ENCODE results near the gene CHST12. TPM values are rescaled to one million over a fixed set of nuclear protein-coding genes. Genes with fewer than 3 reads are reported as not detected.

The CHST12 gene
- total RNA-seq, 2 donors from 2014 or later = 4.7 to 11.2 TPM

- Histone ChIP-seq H3K4me3 (no peak overlapping the region), H3K27me3 (no peaks in the 10 kb centered on the region), H3K4me1 (peaks cover 36% of the 10 kb centered on the region), H3K27ac (peak overlapping the region in 1 of 4 donors; percentile 13), H3K36me3 (replicated peaks in 1 of 2; ENCODE audit: insufficient read depth in 1 of 2, low read depth in 2 of 2) (no peaks in the 10 kb centered on the region), H3K9me3 (no peaks in the 10 kb centered on the region)
- WGBS, 2 donors = 66 to 84% methylated on average over 15 of the region's 15 CpGs
- DNase-seq (no peak), ATAC-seq (no peak)
- TF ChIP-seq POLR2A (IDR thresholded peaks at IDR 0.05) (no peak), CTCF (IDR thresholded peaks at IDR 0.05) (no peak)
- intact Hi-C loops (cut with DNase I) = no loop called here
Measured at GRCh38 chr7:2409745-2410414, 6.5 kb downstream of the CHST12 start.

- intact Hi-C loops (cut with DNase I) = no loop called here
- Histone ChIP-seq H3K4me1 (peaks cover 24% of the 10 kb centered on the region), H3K27me3 (no peaks in the 10 kb centered on the region), H3K4me3 (no peak overlapping the region), H3K9me3 (no peaks in the 10 kb centered on the region), H3K36me3 (replicated peaks in 1 of 2; ENCODE audit: insufficient read depth in 1 of 2, low read depth in 2 of 2) (no peaks in the 10 kb centered on the region), H3K27ac (no peak overlapping the region)
- ATAC-seq (no peak), DNase-seq (no peak)
- 100% methylated on average over 1 of the region's 1 CpG for WGBS, 2 donors
- TF ChIP-seq CTCF (IDR thresholded peaks at IDR 0.05) (no peak), POLR2A (IDR thresholded peaks at IDR 0.05) (no peak)
Measured at GRCh38 chr7:2411049-2411448, 7.6 kb downstream of the CHST12 start.

GRCh38 chr7:2411815-2412586 is 8.6 kb downstream of the CHST12 start:
- Histone ChIP-seq H3K9me3 (no peaks in the 10 kb centered on the region), H3K27me3 (no peaks in the 10 kb centered on the region), H3K4me1 (peaks cover 24% of the 10 kb centered on the region), H3K27ac (peak overlapping the region; percentile 25 to 52 (median 44)), H3K36me3 (replicated peaks in 1 of 2; ENCODE audit: insufficient read depth in 1 of 2, low read depth in 2 of 2) (no peaks in the 10 kb centered on the region), H3K4me3 (no peak overlapping the region)
- WGBS, 2 donors = 13 to 20% methylated on average over 12 of the region's 12 CpGs
- no peak for TF ChIP-seq POLR2A (IDR thresholded peaks at IDR 0.05)
- TF ChIP-seq CTCF (IDR thresholded peaks at IDR 0.05) = no peak
- DNase-seq (no peak), ATAC-seq (peak; percentile 42)
- intact Hi-C loops (cut with DNase I) = no loop called here

GRCh38 chr7:2412587-2413201 is 9.3 kb downstream of the CHST12 start:
- H3K36me3 ChIP-seq (replicated peaks in 1 of 2; ENCODE audit: insufficient read depth in 1 of 2, low read depth in 2 of 2) = no peaks in the 10 kb centered on the region
- ATAC-seq = peak; percentile 33
- intact Hi-C loops (cut with DNase I) = no loop called here
- peak overlapping the region; percentile 1 to 47 (median 34) for H3K27ac ChIP-seq
- WGBS, 2 donors = 50% methylated on average over 3 of the region's 3 CpGs
- H3K4me3 ChIP-seq = no peak overlapping the region
- DNase-seq = no peak
- H3K27me3 ChIP-seq = no peaks in the 10 kb centered on the region
- no peaks in the 10 kb centered on the region for H3K9me3 ChIP-seq
- no peak for TF ChIP-seq CTCF (IDR thresholded peaks at IDR 0.05)
- H3K4me1 ChIP-seq = peaks cover 24% of the 10 kb centered on the region
